HepG2 (cell line): Measurements from ENCODE around the gene CES2. TPM values are rescaled to one million over a fixed set of nuclear protein-coding genes. Genes with fewer than 3 reads are reported as not detected.

Experiments
- FOXA3 ChIP-seq: IDR thresholded peaks from 2 replicates; pipeline ENCODE4 v1.6.1; 2016; ENCODE audit warnings: missing genetic modification reagents, missing compliant biosample characterization
- GATAD2A ChIP-seq: IDR thresholded peaks from 2 replicates; pipeline ENCODE4 v1.6.1; 2016
- HNF4A ChIP-seq: sonication (generic); formaldehyde crosslinking; IDR thresholded peaks from 2 replicates; pipeline ENCODE4 v1.4.0; 2020; ENCODE audit warnings: missing genetic modification reagents
- MYC ChIP-seq: sonication (generic); formaldehyde crosslinking; IDR thresholded peaks from 2 replicates; pipeline ENCODE4 v1.9.0; 2021; ENCODE audit warnings: missing genetic modification reagents, borderline replicate concordance
- NFE2L2 ChIP-seq: fragments of 150-350 bp; IDR thresholded peaks from 2 replicates; pipeline ENCODE4 v1.6.1; 2014; ENCODE audit warnings: low read length
- SALL1 ChIP-seq: sonication (generic); formaldehyde crosslinking; IDR thresholded peaks from 2 replicates; pipeline ENCODE4 v1.8.0; 2022; ENCODE audit warnings: mild to moderate bottlenecking, missing genetic modification reagents
- TOE1 ChIP-seq: sonication (generic); formaldehyde crosslinking; IDR thresholded peaks from 2 replicates; pipeline ENCODE4 v1.4.0; 2020; ENCODE audit warnings: mild to moderate bottlenecking, missing genetic modification reagents
- ZC3H13 ChIP-seq: sonication (generic); formaldehyde crosslinking; IDR thresholded peaks from 2 replicates; pipeline ENCODE4 v1.8.1; 2023; ENCODE audit warnings: mild to moderate bottlenecking, missing genetic modification reagents, moderate library complexity
- ZNF746 ChIP-seq: sonication (generic); formaldehyde crosslinking; IDR thresholded peaks from 2 replicates; pipeline ENCODE4 v1.8.0; 2022; ENCODE audit warnings: mild to moderate bottlenecking, missing genetic modification reagents
- ZNF788 ChIP-seq: sonication (generic); formaldehyde crosslinking; IDR thresholded peaks from 2 replicates; pipeline ENCODE4 v1.5.0; 2020; ENCODE audit warnings: mild to moderate bottlenecking, missing genetic modification reagents, borderline replicate concordance
- ZNF83 ChIP-seq: sonication (generic); formaldehyde crosslinking; IDR thresholded peaks from 2 replicates; pipeline ENCODE4 v1.4.0; 2020; ENCODE audit warnings: missing genetic modification reagents, mild to moderate bottlenecking, borderline replicate concordance
- ZSCAN29 ChIP-seq: sonication (generic); formaldehyde crosslinking; conservative IDR thresholded peaks from 2 replicates; pipeline ENCODE4 v1.4.0; 2020; ENCODE audit warnings: mild to moderate bottlenecking, missing genetic modification reagents
- polyA plus RNA-seq, 8 experiments: library from polyadenylated mRNA; depleted of rRNA in 3 of 8; stranded (reverse) in 7 of 8; unstranded in 1 of 8; fragments of >200 nt; fragmentation: Illumina TruSeq in 4 of 8; extraction: Trizol in 4 of 8; gene quantifications; 2 replicates each; pipeline versions ENCODE4 v1.2.1 to v1.2.3, GENCODE V29; 2011 to 2016; ENCODE audit warnings: low read depth in 4 of 8, missing spikeins in 1 of 8, mixed read lengths in 1 of 8; ENCODE audit not compliant: insufficient read depth in 1 of 8
- total RNA-seq, 5 experiments: library from RNA; depleted of rRNA; stranded (reverse); fragments of >200 nt; fragmentation: Illumina TruSeq; extraction: Trizol; gene quantifications; 2 replicates each; pipeline ENCODE4 v1.2.3, GENCODE V29; 2016; ENCODE audit warnings: low read depth in 1 of 5
- TF ChIP-seq, protein P1 (sequence below): sonication (generic); formaldehyde crosslinking; IDR thresholded peaks from 2 replicates; pipeline ENCODE4 v1.4.0; 2020; ENCODE audit warnings: missing genetic modification reagents
- TF ChIP-seq, protein P2 (sequence below): IDR thresholded peaks from 2 replicates; pipeline ENCODE4 v1.6.1; 2012; ENCODE audit warnings: inconsistent platforms
- TF ChIP-seq, protein P3 (sequence below): sonication (generic); formaldehyde crosslinking; IDR thresholded peaks from 2 replicates; pipeline ENCODE4 v1.4.0; 2020; ENCODE audit warnings: missing genetic modification reagents
- TF ChIP-seq, protein P4 (sequence below): sonication (generic); formaldehyde crosslinking; IDR thresholded peaks from 2 replicates; pipeline ENCODE4 v1.5.1; 2020; ENCODE audit warnings: mild to moderate bottlenecking, missing genetic modification reagents, moderate library complexity
- TF ChIP-seq, protein P5 (sequence below): IDR thresholded peaks from 2 replicates; pipeline ENCODE4 v1.4.0; 2020; ENCODE audit warnings: mild to moderate bottlenecking, missing genetic modification reagents

The CES2 gene
- total and polyA plus RNA-seq, 2 of the 13 experiments (the other 11 are each of a cell fraction or from before 2014, with no cell fraction given): 50.6 to 63.8 TPM

DNA sequence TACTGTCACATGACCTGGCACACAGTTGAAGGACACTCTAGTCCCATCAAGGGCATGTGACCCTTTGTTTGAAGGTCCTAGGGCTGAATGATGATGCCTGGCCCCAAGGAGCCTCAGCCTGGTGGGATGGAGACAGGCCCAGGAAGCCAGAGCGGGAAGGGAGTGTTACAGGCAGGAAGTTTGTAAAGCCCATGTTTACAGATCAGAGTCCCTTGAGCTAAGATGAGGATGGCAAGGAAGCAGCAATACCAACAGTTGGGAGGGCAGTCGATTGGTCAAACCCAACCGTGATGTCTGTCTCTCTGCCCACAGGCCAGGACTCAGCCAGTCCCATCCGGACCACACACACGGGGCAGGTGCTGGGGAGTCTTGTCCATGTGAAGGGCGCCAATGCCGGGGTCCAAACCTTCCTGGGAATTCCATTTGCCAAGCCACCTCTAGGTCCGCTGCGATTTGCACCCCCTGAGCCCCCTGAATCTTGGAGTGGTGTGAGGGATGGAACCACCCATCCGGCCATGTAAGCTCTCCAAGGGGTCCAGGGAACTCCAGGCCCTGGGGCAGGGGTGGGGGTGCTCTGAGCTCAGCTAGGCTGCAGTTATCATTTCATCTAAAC is 2.5 kb downstream of the CES2 start (continued):
- TF ChIP-seq HNF4A (CRISPR knock-in tag) (peak; percentile 76), NFE2L2 (no peak), ZSCAN29 (no peak), ZC3H13 (CRISPR knock-in tag) (peak; percentile 57), ZNF746 (CRISPR knock-in tag) (no peak), GATAD2A (CRISPR knock-in tag) (0 out of 2 replicates have a peak, but pooled peaks have one; percentile 17), MYC (CRISPR knock-in tag) (no peak), TOE1 (CRISPR knock-in tag) (no peak), ZNF788 (CRISPR knock-in tag) (0 out of 2 replicates have a peak, but pooled peaks have one; percentile 25), ZNF83 (CRISPR knock-in tag) (0 out of 2 replicates have a peak, but pooled peaks have one; percentile 39), FOXA3 (CRISPR knock-in tag) (peak; percentile 91), SALL1 (CRISPR knock-in tag) (peak; percentile 9; the same call in 1 of the 2 replicates)
- TF ChIP-seq, protein P1, sequence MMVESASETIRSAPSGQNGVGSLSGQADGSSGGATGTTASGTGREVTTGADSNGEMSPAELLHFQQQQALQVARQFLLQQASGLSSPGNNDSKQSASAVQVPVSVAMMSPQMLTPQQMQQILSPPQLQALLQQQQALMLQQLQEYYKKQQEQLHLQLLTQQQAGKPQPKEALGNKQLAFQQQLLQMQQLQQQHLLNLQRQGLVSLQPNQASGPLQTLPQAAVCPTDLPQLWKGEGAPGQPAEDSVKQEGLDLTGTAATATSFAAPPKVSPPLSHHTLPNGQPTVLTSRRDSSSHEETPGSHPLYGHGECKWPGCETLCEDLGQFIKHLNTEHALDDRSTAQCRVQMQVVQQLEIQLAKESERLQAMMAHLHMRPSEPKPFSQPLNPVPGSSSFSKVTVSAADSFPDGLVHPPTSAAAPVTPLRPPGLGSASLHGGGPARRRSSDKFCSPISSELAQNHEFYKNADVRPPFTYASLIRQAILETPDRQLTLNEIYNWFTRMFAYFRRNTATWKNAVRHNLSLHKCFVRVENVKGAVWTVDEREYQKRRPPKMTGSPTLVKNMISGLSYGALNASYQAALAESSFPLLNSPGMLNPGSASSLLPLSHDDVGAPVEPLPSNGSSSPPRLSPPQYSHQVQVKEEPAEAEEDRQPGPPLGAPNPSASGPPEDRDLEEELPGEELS (CRISPR knock-in tag): 0 out of 2 replicates have a peak, but pooled peaks have one; percentile 43
- TF ChIP-seq, protein P2, sequence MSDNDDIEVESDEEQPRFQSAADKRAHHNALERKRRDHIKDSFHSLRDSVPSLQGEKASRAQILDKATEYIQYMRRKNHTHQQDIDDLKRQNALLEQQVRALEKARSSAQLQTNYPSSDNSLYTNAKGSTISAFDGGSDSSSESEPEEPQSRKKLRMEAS: peak; percentile 26; the same call in 1 of the 2 replicates
- TF ChIP-seq, protein P3, sequence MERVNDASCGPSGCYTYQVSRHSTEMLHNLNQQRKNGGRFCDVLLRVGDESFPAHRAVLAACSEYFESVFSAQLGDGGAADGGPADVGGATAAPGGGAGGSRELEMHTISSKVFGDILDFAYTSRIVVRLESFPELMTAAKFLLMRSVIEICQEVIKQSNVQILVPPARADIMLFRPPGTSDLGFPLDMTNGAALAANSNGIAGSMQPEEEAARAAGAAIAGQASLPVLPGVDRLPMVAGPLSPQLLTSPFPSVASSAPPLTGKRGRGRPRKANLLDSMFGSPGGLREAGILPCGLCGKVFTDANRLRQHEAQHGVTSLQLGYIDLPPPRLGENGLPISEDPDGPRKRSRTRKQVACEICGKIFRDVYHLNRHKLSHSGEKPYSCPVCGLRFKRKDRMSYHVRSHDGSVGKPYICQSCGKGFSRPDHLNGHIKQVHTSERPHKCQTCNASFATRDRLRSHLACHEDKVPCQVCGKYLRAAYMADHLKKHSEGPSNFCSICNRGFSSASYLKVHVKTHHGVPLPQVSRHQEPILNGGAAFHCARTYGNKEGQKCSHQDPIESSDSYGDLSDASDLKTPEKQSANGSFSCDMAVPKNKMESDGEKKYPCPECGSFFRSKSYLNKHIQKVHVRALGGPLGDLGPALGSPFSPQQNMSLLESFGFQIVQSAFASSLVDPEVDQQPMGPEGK (CRISPR knock-in tag): 0 out of 2 replicates have a peak, but pooled peaks have one; percentile 16
- TF ChIP-seq, protein P4, sequence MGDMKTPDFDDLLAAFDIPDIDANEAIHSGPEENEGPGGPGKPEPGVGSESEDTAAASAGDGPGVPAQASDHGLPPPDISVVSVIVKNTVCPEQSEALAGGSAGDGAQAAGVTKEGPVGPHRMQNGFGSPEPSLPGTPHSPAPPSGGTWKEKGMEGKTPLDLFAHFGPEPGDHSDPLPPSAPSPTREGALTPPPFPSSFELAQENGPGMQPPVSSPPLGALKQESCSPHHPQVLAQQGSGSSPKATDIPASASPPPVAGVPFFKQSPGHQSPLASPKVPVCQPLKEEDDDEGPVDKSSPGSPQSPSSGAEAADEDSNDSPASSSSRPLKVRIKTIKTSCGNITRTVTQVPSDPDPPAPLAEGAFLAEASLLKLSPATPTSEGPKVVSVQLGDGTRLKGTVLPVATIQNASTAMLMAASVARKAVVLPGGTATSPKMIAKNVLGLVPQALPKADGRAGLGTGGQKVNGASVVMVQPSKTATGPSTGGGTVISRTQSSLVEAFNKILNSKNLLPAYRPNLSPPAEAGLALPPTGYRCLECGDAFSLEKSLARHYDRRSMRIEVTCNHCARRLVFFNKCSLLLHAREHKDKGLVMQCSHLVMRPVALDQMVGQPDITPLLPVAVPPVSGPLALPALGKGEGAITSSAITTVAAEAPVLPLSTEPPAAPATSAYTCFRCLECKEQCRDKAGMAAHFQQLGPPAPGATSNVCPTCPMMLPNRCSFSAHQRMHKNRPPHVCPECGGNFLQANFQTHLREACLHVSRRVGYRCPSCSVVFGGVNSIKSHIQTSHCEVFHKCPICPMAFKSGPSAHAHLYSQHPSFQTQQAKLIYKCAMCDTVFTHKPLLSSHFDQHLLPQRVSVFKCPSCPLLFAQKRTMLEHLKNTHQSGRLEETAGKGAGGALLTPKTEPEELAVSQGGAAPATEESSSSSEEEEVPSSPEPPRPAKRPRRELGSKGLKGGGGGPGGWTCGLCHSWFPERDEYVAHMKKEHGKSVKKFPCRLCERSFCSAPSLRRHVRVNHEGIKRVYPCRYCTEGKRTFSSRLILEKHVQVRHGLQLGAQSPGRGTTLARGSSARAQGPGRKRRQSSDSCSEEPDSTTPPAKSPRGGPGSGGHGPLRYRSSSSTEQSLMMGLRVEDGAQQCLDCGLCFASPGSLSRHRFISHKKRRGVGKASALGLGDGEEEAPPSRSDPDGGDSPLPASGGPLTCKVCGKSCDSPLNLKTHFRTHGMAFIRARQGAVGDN (CRISPR knock-in tag): peak; percentile 76
- TF ChIP-seq, protein P5, sequence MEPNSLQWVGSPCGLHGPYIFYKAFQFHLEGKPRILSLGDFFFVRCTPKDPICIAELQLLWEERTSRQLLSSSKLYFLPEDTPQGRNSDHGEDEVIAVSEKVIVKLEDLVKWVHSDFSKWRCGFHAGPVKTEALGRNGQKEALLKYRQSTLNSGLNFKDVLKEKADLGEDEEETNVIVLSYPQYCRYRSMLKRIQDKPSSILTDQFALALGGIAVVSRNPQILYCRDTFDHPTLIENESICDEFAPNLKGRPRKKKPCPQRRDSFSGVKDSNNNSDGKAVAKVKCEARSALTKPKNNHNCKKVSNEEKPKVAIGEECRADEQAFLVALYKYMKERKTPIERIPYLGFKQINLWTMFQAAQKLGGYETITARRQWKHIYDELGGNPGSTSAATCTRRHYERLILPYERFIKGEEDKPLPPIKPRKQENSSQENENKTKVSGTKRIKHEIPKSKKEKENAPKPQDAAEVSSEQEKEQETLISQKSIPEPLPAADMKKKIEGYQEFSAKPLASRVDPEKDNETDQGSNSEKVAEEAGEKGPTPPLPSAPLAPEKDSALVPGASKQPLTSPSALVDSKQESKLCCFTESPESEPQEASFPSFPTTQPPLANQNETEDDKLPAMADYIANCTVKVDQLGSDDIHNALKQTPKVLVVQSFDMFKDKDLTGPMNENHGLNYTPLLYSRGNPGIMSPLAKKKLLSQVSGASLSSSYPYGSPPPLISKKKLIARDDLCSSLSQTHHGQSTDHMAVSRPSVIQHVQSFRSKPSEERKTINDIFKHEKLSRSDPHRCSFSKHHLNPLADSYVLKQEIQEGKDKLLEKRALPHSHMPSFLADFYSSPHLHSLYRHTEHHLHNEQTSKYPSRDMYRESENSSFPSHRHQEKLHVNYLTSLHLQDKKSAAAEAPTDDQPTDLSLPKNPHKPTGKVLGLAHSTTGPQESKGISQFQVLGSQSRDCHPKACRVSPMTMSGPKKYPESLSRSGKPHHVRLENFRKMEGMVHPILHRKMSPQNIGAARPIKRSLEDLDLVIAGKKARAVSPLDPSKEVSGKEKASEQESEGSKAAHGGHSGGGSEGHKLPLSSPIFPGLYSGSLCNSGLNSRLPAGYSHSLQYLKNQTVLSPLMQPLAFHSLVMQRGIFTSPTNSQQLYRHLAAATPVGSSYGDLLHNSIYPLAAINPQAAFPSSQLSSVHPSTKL (CRISPR knock-in tag): peak; percentile 13; the same call in 1 of the 2 replicates
